Right ventricle myocardium superior (tissue), 1 donor: ENCODE data around the gene DRC3. TPM values are rescaled to one million over a fixed set of nuclear protein-coding genes. Genes with fewer than 3 reads are reported as not detected.

Source experiments
- ATAC-seq: fragments of 200-7000 bp; cut with Tn5 transposase; one replicate; pipeline ENCODE4 v1.9.1; 2020; ENCODE audit warnings: mild to moderate bottlenecking; ENCODE audit not compliant: poor library complexity
- DNase-seq: peaks from one replicate; pipeline ENCODE4 v3.0.0-alpha.2; 2020
- intact Hi-C: fragments of 100-400 bp; cut with DNase I; formaldehyde crosslinking; loops from one replicate; pipeline ENCODE4 v1.11.2; 2022
- total RNA-seq: library from RNA; stranded (reverse); fragmentation: NEBNext Ultra II Directional; extraction: Animal tissue kit (Norgen Biotek cat#: 25700); gene quantifications from one replicate; pipeline ENCODE4 v1.2.1, GENCODE V29; 2021
- donor health status: DM: no; HTN: yes; CAD: no; lungs with severe emphysema.

DRC3 gene
- total RNA-seq, 1 donor from 2014 or later: 1.4 TPM

DNA sequence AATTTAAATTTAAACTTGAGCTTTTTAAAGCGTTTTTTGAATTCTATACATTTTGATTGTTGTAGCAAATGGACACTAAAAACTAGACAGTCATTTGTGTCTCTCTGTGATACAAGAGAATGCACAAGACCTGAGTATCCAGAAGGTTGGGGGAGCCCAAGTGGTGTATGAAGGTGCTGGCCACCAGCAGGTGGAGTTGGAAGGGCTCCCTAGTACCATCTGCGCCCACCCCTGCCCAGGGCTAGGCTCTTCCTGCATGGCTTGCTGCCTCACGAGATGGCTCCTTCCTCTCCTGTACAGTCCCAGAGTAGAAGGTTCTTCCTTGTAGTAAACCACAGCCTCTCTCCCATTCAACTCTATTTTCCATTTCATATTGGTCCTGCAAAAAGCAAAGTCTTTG, 83.6 kb downstream of the DRC3 start:
- ATAC-seq: no peak
- no peak for DNase-seq
- intact Hi-C loops: no loop called here

DNA sequence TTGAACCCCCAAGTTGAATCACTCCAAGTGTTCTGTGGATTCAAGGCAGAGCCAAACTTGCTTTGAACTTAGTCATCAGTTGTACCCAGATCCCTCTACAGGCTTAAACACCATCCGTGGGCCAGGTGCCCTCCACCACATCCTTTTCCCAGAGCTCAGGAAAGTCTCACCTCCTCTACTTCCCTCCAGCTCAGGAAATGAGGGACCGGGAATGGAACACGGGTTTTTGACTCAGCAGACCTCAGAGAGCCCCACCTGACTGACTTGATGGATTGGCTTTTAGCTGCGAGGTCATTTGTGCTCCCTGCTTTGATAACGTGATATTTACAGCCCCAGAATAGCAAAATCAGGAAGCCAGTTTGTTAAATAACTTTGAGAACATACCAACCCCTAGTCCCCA, 86.6 kb downstream of the DRC3 start:
- no peak for ATAC-seq
- intact Hi-C loops: no loop called here
- no peak for DNase-seq

DNA sequence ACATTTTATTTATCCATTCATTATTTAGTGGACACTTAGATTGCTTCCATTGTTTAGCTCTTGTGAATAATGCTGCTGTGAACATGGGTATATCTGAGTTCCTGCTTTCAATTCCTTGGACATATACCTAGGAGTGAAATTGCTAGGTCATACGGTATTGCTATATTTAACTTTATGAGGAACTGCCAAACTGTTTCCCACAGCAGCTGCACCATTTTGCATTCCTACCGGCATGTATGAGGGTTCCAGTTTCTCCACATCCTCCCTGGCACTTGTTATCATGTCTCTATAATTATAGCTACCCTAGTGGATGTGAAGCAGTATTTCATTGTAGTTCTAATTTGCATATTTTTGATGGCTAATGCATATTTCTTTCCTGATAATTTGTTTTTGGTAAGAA, 91.4 kb downstream of the DRC3 start:
- ATAC-seq (peak; percentile 70), DNase-seq (no peak)
- intact Hi-C loops: no loop called here

DNA sequence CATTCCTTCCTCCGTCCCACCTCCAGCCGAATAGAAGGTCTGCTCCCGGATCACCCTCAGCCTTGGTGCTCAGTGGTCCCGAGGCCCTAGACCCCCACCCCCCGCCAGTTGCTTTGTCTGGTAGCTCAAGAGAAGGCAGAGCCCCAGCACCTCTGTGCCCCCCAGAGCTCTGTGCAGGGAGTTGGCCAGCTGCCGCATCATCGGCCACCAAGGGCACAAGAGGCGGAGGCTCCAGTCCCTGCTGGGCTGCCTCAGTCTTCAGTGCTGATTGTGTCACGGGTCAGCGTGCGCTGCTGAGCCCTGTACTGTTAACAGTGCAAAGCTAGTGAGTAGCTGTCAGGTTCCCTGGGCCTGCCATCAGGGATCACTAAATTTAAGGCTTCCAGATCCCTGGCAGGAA, 92.9 kb downstream of the DRC3 start:
- ATAC-seq (no peak), DNase-seq (no peak)
- intact Hi-C loops: no loop called here

Other genes starting within 250 kb of the DRC3 start
- gene SREBF1, start 135.9 kb upstream of the DRC3 start, total RNA-seq: 14.7 TPM
- gene TOM1L2, start 462 bp upstream of the DRC3 start, total RNA-seq: 253 TPM
- 34.1 TPM for gene ATPAF2, start 66.3 kb downstream of the DRC3 start, total RNA-seq
- gene GID4, start 66.5 kb downstream of the DRC3 start, total RNA-seq: 18.9 TPM
- gene DRG2, start 115.1 kb downstream of the DRC3 start, total RNA-seq: 20.2 TPM
- gene MYO15A, start 135.9 kb downstream of the DRC3 start, total RNA-seq: 0.11 TPM
- 179 TPM for gene ALKBH5, start 211.0 kb downstream of the DRC3 start, total RNA-seq